Progenitor cell of endocrine pancreas (in vitro differentiated cells): ENCODE data around the gene SLC3A2. TPM values are rescaled to one million over a fixed set of nuclear protein-coding genes. Genes with fewer than 3 reads are reported as not detected.
A peak's percentile ranks its signal among the peaks of the same experiment; 100 is the strongest.
"Not testable (repeated sequence)": the region's sequence is repeated elsewhere in the genome, so short reads cannot be mapped to it uniquely, and the experiment has no call there.

Experiments used
- DNase-seq: peaks from one replicate; pipeline ENCODE4 v3.0.0; 2021; ENCODE audit warnings: low spot score; ENCODE audit not compliant: unreplicated experiment
- H3K27ac Mint-ChIP-seq: 2 replicates; pipeline ENCODE4 v1.8.0; 2021; ENCODE audit warnings: mild to moderate bottlenecking, moderate library complexity, mixed read lengths
- H3K27me3 Mint-ChIP-seq: 2 replicates; pipeline ENCODE4 v1.8.0; 2021; ENCODE audit warnings: mixed read lengths
- H3K36me3 Mint-ChIP-seq: 2 replicates; pipeline ENCODE4 v1.8.0; 2022; ENCODE audit warnings: mixed read lengths; ENCODE audit not compliant: insufficient read depth
- H3K4me1 Mint-ChIP-seq: 2 replicates; pipeline ENCODE4 v1.8.0; 2021; ENCODE audit warnings: low read depth, mixed read lengths
- H3K4me3 Mint-ChIP-seq: 2 replicates; pipeline ENCODE4 v1.8.0; 2021; ENCODE audit warnings: low read depth, mild to moderate bottlenecking, moderate library complexity, mixed read lengths
- H3K9me3 Mint-ChIP-seq: 2 replicates; pipeline ENCODE4 v1.8.0; 2021; ENCODE audit warnings: low read depth, mixed read lengths
- CTCF ChIP-seq: fragments of 200-600 bp; sonication (generic); IDR thresholded peaks from one replicate; pipeline ENCODE4 v1.5.0; 2021; ENCODE audit warnings: antibody characterized with exemption, mild to moderate bottlenecking; ENCODE audit not compliant: unreplicated experiment
- total RNA-seq: library from RNA; stranded (reverse); gene quantifications from 2 replicates; pipeline ENCODE4 v1.2.1, GENCODE V29; 2021

The SLC3A2 gene
- total RNA-seq, 1 donor from 2014 or later, result 140 TPM

GRCh38 chr11:62854825-62855570 is 25.7 kb upstream of the SLC3A2 start:
- H3K4me1 Mint-ChIP-seq, result peaks cover 49% of the 10 kb centered on the region
- peaks cover 29% of the 10 kb centered on the region for H3K36me3 Mint-ChIP-seq
- no peak for TF ChIP-seq CTCF
- no peaks in the 10 kb centered on the region for H3K9me3 Mint-ChIP-seq
- no peaks in the 10 kb centered on the region for H3K27me3 Mint-ChIP-seq
- H3K27ac Mint-ChIP-seq, result peak overlapping the region; percentile 99
- DNase-seq, result no peak
- H3K4me3 Mint-ChIP-seq, result peak overlapping the region; percentile 98

- Mint-ChIP-seq H3K4me3 (peak overlapping the region; percentile 98), H3K4me1 (peaks cover 55% of the 10 kb centered on the region), H3K27me3 (no peaks in the 10 kb centered on the region), H3K27ac (peak overlapping the region; percentile 99), H3K9me3 (no peaks in the 10 kb centered on the region), H3K36me3 (peaks cover 29% of the 10 kb centered on the region)
- TF ChIP-seq CTCF, result no peak
- DNase-seq, result peak; percentile 96
Measured at GRCh38 chr11:62855571-62856332, 24.9 kb upstream of the SLC3A2 start.

- Mint-ChIP-seq H3K27me3 (no peaks in the 10 kb centered on the region), H3K4me3 (peak overlapping the region; percentile 98), H3K27ac (peak overlapping the region; percentile 99), H3K4me1 (peaks cover 59% of the 10 kb centered on the region), H3K36me3 (peaks cover 29% of the 10 kb centered on the region), H3K9me3 (no peaks in the 10 kb centered on the region)
- no peak for TF ChIP-seq CTCF
- DNase-seq, result no peak
Measured at GRCh38 chr11:62856333-62856895, 24.3 kb upstream of the SLC3A2 start.

GRCh38 chr11:62857541-62857982 is 23.1 kb upstream of the SLC3A2 start:
- Mint-ChIP-seq H3K4me3 (peak overlapping the region; percentile 98), H3K27me3 (no peaks in the 10 kb centered on the region), H3K9me3 (no peaks in the 10 kb centered on the region), H3K27ac (peak overlapping the region; percentile 90), H3K4me1 (peaks cover 54% of the 10 kb centered on the region), H3K36me3 (peaks cover 22% of the 10 kb centered on the region)
- no peak for TF ChIP-seq CTCF
- DNase-seq, result no peak

- Mint-ChIP-seq H3K36me3 (peaks cover 16% of the 10 kb centered on the region), H3K27ac (peak overlapping the region; percentile 90), H3K27me3 (no peaks in the 10 kb centered on the region), H3K9me3 (no peaks in the 10 kb centered on the region), H3K4me1 (peaks cover 50% of the 10 kb centered on the region), H3K4me3 (peak overlapping the region; percentile 98)
- DNase-seq, result no peak
- no peak for TF ChIP-seq CTCF
Measured at GRCh38 chr11:62858201-62858600, 22.5 kb upstream of the SLC3A2 start.

- H3K27me3 Mint-ChIP-seq, DNase-seq, H3K4me3 Mint-ChIP-seq, H3K9me3 Mint-ChIP-seq, H3K36me3 Mint-ChIP-seq: not testable (repeated sequence)
- peak overlapping the region; percentile 80 for H3K27ac Mint-ChIP-seq
- H3K4me1 Mint-ChIP-seq, result peaks cover 39% of the 10 kb centered on the region
Measured at GRCh38 chr11:62859281-62859703, 21.4 kb upstream of the SLC3A2 start.
